ENCODE measurements around the gene MFSD6L. TPM values are rescaled to one million over a fixed set of nuclear protein-coding genes. Genes with fewer than 3 reads are reported as not detected.
A peak's percentile ranks its signal among the peaks of the same experiment; 100 is the strongest.

The MFSD6L gene
- total RNA-seq, 4 donors from 2014 or later = 2.4 to 18.6 (median 11.8) TPM

- no peak for DNase-seq
- H3K36me3 ChIP-seq = no peaks in the 10 kb centered on the region
- no peaks in the 10 kb centered on the region for H3K9me3 ChIP-seq
- no peak for TF ChIP-seq POLR2A (IDR thresholded peaks at IDR 0.05)
- no peak for TF ChIP-seq CTCF (IDR thresholded peaks at IDR 0.05)
- H3K27ac ChIP-seq = no peak overlapping the region
- H3K4me1 ChIP-seq = peaks cover 4 to 7% of the 10 kb centered on the region in 2 donors
- no peaks in the 10 kb centered on the region for H3K27me3 ChIP-seq
- WGBS, 2 donors = 84 to 85% methylated on average over 15 of the region's 15 CpGs
- intact Hi-C loops (cut with DNase I) = no loop called here
- H3K4me3 ChIP-seq (replicated peaks in 1 of 3) = no peak overlapping the region
Measured at GRCh38 chr17:8836821-8837562, 37.8 kb upstream of the MFSD6L start.

GRCh38 chr17:8835631-8836364 is 36.6 kb upstream of the MFSD6L start:
- 93 to 95% methylated on average over 6 of the region's 6 CpGs for WGBS, 2 donors
- peaks cover 4 to 7% of the 10 kb centered on the region in 2 donors for H3K4me1 ChIP-seq
- intact Hi-C loops (cut with DNase I) = no loop called here

GRCh38 chr17:8835106-8835505 is 35.9 kb upstream of the MFSD6L start:
- intact Hi-C loops (cut with DNase I) = no loop called here
- DNase-seq = no peak
- Histone ChIP-seq H3K27me3 (no peaks in the 10 kb centered on the region), H3K4me3 (replicated peaks in 1 of 3) (no peak overlapping the region), H3K9me3 (no peaks in the 10 kb centered on the region), H3K4me1 (peaks cover 4 to 7% of the 10 kb centered on the region in 2 donors), H3K27ac (no peak overlapping the region), H3K36me3 (no peaks in the 10 kb centered on the region)
- 85 to 91% methylated on average over 14 of the region's 14 CpGs for WGBS, 2 donors
- no peak for TF ChIP-seq POLR2A (IDR thresholded peaks at IDR 0.05)

More at GRCh38 chr17:8835631-8836364, 36.6 kb upstream of the MFSD6L start:
- no peaks in the 10 kb centered on the region for H3K9me3 ChIP-seq
- no peaks in the 10 kb centered on the region for H3K36me3 ChIP-seq
- no peak for TF ChIP-seq CTCF (IDR thresholded peaks at IDR 0.05)
- no peak for DNase-seq
- H3K27me3 ChIP-seq = no peaks in the 10 kb centered on the region
- no peak overlapping the region for H3K27ac ChIP-seq
- H3K4me3 ChIP-seq (replicated peaks in 1 of 3) = no peak overlapping the region

GRCh38 chr17:8832711-8833352 is 33.7 kb upstream of the MFSD6L start:
- H3K4me3 ChIP-seq (replicated peaks in 1 of 3) = no peak overlapping the region
- intact Hi-C loops (cut with DNase I) = no loop called here
- H3K4me1 ChIP-seq = peaks cover 4% of the 10 kb centered on the region in 2 donors
- TF ChIP-seq POLR2A (IDR thresholded peaks at IDR 0.05) (no peak), CTCF (IDR thresholded peaks at IDR 0.05) (peak in 2 of 6 experiments; percentile 9 to 27)
- H3K9me3 ChIP-seq = no peaks in the 10 kb centered on the region
- H3K36me3 ChIP-seq = no peaks in the 10 kb centered on the region
- DNase-seq = no peak
- H3K27me3 ChIP-seq = no peaks in the 10 kb centered on the region
- 43 to 44% methylated on average over 11 to 14 of the region's 33 CpGs for WGBS, 2 donors
- no peak overlapping the region for H3K27ac ChIP-seq

GRCh38 chr17:8831234-8831849 is 32.2 kb upstream of the MFSD6L start:
- no peaks in the 10 kb centered on the region for H3K27me3 ChIP-seq
- H3K4me1 ChIP-seq = no peaks in the 10 kb centered on the region
- H3K4me3 ChIP-seq (replicated peaks in 1 of 3) = no peak overlapping the region
- no peaks in the 10 kb centered on the region for H3K9me3 ChIP-seq
- no peak overlapping the region for H3K27ac ChIP-seq
- intact Hi-C loops (cut with DNase I) = no loop called here
- TF ChIP-seq CTCF (IDR thresholded peaks at IDR 0.05) (no peak), POLR2A (IDR thresholded peaks at IDR 0.05) (no peak)
- 81 to 84% methylated on average over 7 of the region's 7 CpGs for WGBS, 2 donors
- no peak for DNase-seq
- no peaks in the 10 kb centered on the region for H3K36me3 ChIP-seq
